Measurements from ENCODE around the gene CAMK1D.

CAMK1D gene

GRCh38 chr10:12838995-12839927 is 489.9 kb downstream of the CAMK1D start:
- H3K4me3 ChIP-seq (ENCODE audit: low read depth, low read length): no peak overlapping the region
- CTCF ChIA-PET: interaction anchor here (1.0 to 1.3 kb wide), 2 partner anchors 260 to 624 kb away, joined by 3 to 4 read pairs; partner anchors contain the start of gene OPTN
- TF ChIP-seq CTCF (IDR thresholded peaks at IDR 0.05; ENCODE audit: insufficient read depth, low read length, missing control alignments): no peak
- no peak for DNase-seq (ENCODE audit: low read depth, low spot score)
- POLR2A ChIA-PET: interaction anchor here (0.5 kb wide), 1 partner anchor 14 kb away, joined by 3 read pairs; no protein-coding TSS in a partner anchor

DNA sequence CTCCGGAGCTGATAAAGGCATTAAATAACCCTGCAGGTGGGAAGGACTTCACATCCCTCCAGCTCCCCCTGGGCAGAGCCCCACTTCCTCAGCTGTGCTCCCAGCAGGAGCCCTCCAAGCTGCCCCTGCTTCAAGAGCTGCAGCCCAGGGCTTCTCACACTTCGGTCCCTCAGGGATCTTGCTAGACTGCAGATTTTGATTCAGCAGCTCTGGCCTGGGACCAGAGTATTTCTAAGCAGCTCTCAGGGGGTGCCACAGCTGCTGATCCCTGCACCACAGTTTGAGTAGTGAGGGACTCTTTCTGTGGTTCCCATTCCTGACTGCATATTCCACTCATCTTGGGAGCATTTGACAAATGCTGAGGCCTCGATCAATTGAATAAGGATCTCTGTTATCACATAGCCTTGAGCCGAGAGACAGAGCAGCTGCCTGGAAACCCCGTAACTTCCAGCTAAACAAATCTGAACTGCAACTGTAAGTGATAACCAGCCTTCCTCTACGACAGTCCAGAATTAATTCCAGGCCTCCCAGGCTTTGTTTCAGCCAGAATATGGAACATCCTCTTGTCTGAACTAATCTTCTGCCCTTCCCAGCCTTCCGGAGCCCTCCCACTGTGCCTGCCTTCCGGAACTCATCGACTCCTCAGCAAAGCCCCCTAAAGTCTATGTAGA is 490.7 kb downstream of the CAMK1D start:
- no peak for TF ChIP-seq CTCF (IDR thresholded peaks at IDR 0.05; ENCODE audit: insufficient read depth, low read length, missing control alignments)
- ChIA-PET CTCF (interaction anchor here (1.0 kb wide), 1 partner anchor 625 kb away, joined by 3 read pairs; no protein-coding TSS in a partner anchor), POLR2A (interaction anchor here (0.5 kb wide), 1 partner anchor 13 kb away, joined by 3 read pairs; no protein-coding TSS in a partner anchor)
- no peak overlapping the region for H3K4me3 ChIP-seq (ENCODE audit: low read depth, low read length)
- DNase-seq (ENCODE audit: low read depth, low spot score): no peak

DNA sequence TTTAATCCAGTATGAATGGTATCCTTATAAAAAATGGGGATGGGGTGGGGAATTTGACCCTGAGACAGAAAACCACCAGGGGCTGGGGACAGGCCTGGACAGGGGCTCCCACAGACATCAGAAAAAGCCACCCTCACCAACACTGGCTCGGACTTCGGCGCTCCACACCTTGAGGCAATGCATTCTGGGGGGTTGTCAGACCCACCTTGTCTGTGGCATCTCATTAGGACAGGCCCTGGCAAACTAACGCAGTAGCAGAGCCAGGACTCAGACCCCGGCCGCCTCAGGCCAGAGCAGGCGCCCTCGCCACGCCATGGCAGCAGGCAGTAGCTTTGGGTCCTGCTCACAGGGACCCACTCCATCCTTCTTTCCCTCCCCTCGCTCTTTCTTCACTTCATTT is 492.1 kb downstream of the CAMK1D start:
- DNase-seq (ENCODE audit: low read depth, low spot score): no peak
- ChIA-PET POLR2A (no interaction called here), CTCF (no interaction called here)
- no peak overlapping the region for H3K4me3 ChIP-seq (ENCODE audit: low read depth, low read length)
- no peak for TF ChIP-seq CTCF (IDR thresholded peaks at IDR 0.05; ENCODE audit: insufficient read depth, low read length, missing control alignments)

- TF ChIP-seq CTCF (IDR thresholded peaks at IDR 0.05; ENCODE audit: insufficient read depth, low read length, missing control alignments): no peak
Observed at GRCh38 chr10:12841826-12842225, 492.5 kb downstream of the CAMK1D start.

DNA sequence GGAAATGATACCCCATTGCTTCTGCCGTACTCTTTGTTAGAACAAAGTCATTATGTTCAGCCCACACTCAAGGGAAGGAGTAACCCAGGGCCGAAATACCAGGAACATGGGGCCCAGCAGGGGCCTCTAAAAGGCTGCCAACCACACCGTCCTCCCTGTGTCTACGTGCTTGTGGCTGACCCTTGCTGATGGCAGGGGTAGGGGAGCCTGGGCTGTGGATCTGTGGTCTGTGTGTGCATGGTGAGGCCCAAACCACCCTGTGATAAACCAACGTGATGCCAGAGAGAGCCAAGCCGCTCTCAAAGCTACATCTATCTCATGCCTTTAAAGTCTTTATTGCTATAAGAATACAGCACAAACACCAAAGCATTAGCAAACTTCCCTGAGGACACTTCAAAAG is 493.0 kb downstream of the CAMK1D start:
- no peak overlapping the region for H3K4me3 ChIP-seq (ENCODE audit: low read depth, low read length)
- DNase-seq (ENCODE audit: low read depth, low spot score): no peak
- ChIA-PET POLR2A (no interaction called here), CTCF (no interaction called here)
- TF ChIP-seq CTCF (IDR thresholded peaks at IDR 0.05; ENCODE audit: insufficient read depth, low read length, missing control alignments): no peak

More at GRCh38 chr10:12841826-12842225, 492.5 kb downstream of the CAMK1D start:
- CTCF ChIA-PET: no interaction called here
- H3K4me3 ChIP-seq (ENCODE audit: low read depth, low read length): no peak overlapping the region
- DNase-seq (ENCODE audit: low read depth, low spot score): no peak
- POLR2A ChIA-PET: no interaction called here
